HK-2 (cell line): ENCODE measurements around the gene FARSB.

Experiments used
- DNase-seq: peaks from one replicate; pipeline ENCODE4 v3.0.0-alpha.2; 2018; ENCODE audit not compliant: unreplicated experiment

The FARSB gene

DNA sequence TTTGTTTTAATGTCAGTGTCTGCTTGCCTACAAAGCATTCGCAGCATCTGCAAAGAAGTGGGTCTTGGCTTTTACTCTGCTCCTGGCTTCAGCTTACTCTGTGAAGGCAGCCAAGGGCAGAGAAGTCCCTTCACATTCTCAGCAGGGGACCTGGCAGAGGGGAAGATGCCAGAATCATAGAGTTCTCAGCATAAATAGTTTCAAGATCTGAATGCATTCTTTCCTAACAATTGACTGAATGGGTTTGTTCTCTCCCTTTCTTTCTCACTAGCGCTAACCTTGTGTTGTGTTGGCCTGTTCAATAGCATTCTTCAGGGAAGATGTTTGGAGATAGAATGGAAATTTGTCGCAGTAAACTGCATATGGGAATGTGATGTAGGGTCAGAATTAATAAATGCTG, 106.9 kb downstream of the FARSB start:
- no peak for DNase-seq

DNA sequence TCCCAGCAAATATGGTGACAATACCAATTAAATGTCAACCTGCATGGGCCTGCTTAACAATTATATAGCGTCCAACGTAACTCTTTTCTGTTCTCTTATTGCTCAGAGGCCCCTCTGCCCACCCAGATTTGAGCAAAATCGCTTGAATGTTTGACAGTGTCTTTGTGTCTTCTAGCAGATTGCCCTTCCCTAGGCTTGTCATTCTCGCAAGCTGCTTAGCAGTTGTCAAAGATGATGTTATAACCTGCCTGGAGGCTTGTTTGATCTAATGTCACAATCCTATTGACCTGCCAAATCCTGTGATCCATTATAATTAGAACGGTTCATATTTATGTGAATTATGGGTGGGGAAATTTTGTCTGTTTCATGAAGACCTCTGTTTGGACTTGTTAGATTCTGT, 108.8 kb downstream of the FARSB start:
- DNase-seq = no peak

DNA sequence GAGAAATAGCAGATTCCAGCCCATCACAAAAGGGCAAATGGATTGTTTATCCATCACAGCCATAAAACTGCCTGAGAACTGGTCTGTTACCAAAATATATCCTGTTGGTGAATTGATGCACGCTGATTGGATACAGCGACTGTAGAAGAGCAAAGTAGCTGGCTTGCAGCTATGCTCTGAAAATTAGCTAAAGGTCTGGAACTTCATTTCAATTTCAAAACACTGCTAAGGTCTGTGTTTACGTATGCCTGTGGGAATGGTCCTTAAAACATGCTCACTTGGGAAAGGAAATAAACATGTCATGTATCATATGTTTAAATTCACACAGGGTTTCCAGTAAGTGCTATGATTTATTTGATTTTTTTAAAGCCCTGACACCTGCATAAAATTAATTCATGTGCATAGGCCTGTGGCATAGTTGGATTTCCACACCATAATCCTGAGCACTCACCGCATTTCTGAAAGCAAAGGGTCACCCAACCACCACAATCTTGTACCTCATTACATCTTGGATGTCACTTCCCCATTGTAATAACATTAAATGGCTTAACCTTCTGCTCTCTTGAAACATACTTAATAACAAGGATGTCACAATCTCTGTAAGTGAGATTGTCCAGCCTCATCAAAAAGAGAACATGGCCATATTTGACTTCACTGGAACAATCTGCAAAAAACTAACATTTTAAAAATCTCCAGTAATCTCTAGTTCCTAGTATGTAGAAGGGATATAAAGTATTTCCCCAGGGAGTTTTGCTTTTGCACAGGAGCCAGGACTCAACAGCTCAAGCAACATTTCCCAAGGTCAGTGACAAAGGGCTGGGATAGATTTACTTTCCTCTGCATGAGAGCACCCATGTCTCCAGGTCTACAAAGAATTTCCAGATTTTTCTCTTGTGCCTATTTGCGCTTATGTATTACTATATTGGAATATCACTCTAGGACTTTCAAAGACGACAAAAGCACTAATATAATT, 109.8 kb downstream of the FARSB start:
- no peak for DNase-seq

DNA sequence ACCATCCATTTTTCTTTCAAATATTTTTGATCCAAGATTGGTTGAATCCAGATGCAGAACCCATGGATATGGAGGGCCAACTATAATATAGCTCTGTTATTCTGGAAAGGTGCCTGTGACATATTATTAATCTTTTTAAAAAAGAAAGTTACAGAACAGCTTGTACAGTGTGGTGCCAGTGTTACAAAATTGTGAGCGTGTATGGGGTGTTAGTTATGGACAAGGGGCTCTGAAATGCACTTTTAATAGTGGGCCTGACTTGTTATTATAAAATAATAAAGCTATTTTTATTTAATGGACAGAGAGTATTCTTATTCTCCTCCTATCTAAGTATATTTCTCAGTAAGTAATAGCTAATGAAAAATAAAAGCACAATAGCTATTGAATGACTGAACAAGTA, 111.2 kb downstream of the FARSB start:
- DNase-seq = no peak

DNA sequence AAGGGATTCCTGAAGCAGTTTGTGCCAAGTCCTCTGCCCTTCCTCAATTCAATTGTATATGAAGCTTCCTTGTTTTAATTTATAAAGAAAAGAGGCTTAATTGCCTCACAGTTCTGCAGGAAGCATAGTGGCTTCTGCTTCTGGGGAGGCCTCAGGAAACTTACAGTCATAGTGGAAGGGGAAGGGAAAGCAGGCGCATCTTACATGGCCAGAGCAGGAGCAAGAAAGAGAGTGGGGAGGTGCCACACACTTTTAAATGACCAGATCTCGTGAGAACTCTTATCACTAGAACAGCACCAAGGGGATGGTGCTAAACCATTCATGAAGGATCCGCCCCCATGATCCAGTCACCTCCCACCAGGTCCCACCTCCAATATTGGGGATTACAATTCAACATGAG, 117.4 kb downstream of the FARSB start:
- no peak for DNase-seq

DNA sequence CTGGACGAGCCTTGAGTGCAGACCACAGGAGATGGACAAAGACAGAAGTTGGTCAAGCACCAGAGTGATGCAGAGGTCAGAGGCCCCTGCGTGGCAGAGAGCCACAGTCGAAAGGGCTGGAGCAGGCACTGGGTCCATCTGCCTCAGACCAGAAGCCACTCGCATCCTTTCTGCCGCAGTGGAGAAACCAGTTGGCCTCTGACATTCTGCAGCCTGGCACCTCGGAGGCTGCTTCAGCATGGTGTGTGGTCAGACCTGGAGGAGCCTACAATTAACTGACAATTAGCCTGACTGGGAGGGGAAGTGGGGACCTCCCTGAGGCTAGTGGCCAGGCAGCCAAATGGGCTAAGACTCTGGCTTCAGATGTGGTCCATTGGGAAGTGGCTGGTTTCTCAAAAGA, 120.4 kb downstream of the FARSB start:
- DNase-seq = no peak

DNA sequence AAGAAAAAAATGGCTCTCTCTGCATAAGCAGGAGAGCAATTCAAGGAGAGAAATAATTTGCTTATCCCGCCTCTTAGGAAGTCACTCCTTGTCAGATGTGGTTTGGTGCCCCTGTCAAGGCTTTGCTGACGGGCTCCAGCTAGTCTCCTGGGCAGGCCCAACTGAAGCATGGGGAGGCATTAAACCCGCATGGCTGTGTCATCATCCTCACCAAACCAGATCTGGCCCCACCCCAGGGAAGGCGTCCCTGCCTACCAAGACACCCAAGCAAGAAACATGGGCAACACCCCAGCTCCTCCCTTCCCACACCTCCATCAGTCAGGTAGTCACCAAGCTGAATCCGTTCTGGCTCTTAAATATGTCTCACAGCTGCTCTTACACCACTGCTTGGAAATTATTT, 123.6 kb downstream of the FARSB start:
- DNase-seq = no peak

DNA sequence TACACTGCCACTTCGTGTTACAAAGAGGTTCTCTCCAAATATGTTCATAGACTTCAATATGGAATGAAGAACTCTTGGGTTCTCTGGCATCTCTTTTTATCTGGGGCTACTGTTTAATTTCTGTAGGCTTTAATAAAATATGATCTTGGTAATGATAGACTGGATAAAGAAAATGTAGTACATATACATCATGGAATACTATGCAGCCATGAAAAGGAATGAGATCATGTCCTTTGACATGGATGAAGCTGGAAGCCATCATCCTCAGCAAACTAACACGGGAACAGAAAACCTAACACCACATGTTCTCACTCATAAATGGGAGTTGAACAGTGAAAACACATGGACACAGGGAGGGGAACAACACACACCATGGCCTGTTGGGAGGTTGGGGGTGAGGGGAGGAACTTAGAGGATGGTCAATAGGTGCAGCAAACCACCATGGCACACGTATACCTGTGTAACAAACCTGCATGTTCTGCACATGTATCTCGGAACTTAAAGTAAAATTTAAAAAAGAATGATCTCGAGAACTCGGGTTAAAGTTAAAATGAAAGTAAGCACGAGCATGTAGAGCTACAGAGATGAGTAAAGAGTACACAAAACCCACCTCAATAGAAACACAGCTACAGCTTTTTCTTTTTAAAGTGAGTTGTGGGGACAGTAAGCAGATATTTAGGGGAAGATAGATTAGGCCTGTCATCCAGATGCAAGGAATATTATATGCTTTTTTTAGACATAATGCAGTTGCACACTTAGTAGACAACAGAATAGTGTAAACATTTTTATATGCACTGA, 129.2 kb downstream of the FARSB start:
- no peak for DNase-seq

DNA sequence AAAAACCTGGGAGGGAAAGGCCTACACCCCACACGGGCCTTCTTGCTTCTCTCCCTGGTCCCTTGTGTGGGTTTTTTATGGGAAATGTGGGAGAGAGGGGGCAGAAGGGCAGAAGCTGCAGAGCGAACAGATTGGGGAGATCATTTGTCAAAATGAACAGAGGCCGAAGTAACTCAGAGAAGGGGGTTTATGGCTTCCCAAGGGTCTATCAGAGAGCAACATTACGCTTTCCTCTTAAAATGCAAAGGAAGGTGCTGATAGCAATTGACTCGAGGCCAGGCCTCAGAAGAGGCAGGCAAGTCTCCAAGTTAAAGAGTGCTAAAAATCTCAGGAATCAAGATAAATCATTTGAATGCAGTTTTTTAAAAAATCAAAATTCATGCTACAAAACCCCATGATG, 130.1 kb downstream of the FARSB start:
- DNase-seq = no peak

DNA sequence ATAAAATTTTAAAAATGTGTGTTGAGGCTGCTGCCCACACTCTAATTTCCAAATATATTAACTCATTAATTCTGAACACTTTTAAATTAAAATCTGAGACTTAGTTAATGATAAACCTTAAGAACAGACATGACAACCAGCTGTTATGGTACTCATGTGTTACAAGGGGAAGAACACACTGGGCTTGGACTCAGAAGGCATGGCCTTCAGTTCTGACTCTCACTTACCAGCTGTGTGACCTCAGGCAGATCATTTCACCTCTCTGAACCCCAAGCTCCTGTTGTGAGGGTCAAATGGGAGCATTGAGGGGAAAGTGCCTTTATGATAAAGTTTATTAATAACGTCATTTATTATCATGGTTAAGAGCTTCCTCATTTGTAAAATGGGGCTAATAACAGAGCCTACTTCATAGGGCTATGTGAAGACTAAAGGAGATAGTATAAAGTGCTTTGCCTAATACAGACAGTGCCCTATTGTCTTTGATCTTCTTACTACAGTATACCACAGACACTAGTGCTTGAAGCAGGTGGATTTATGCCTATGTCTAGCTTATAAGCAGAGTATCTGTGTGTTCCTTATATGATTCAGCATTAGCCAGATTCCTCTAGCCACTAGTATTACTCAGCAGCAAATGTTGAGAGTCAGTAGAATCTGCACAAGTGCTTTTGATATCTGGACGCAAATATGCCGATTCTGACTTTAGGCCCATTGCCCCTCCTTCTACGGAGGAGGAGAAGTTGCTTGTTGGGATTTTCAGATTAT, 131.9 kb downstream of the FARSB start:
- DNase-seq = no peak

DNA sequence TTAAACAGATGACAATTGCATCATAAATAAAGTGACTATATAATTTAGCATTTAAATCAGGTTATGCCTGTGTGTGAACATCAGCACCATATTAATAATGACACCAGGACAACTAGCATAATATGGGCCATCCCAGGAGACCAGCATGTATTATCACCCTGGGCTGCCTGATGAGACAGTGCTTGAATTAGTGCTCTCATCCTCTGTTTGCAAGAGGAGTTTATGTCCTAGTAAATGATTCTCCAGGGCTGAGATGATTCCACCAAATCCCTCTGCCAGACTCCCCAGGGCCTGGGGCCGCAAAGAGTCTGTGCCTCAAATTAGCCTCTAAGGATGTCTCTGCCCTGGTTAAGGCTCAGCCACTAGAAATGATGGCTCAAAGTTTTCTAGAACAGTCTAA, 133.8 kb downstream of the FARSB start:
- DNase-seq = no peak

DNA sequence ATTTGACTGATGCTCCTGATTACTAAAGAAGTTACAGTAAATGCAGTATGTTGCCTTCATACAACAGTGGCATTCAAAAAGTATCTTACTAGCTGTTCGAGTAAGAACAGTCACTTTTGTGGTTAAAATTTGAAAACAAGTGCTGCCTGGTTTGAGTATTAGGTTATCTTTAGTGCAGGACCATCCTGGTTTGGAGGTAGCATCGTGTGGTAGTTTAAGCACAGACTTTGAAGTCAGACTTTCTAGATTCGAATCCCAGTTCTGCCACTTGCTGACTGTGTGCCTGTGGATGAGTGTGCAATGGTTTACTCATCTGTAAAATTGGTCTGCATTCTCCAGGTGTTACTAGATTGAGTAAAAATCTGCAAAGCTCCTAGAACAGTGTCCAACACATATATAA, 134.8 kb downstream of the FARSB start:
- no peak for DNase-seq
